Type B pancreatic cell (in vitro differentiated cells): Measurements from ENCODE around the gene EPHA1. TPM values are rescaled to one million over a fixed set of nuclear protein-coding genes. Genes with fewer than 3 reads are reported as not detected.
A peak's percentile ranks its signal among the peaks of the same experiment; 100 is the strongest.
"Not testable (repeated sequence)": the region's sequence is repeated elsewhere in the genome, so short reads cannot be mapped to it uniquely, and the experiment has no call there.

ENCODE experiments used
- DNase-seq: peaks from one replicate; pipeline ENCODE4 v3.0.0; 2021; ENCODE audit warnings: mixed read lengths; ENCODE audit not compliant: unreplicated experiment; ENCODE audit errors: extremely low spot score
- H3K27ac Mint-ChIP-seq: 2 replicates; pipeline ENCODE4 v1.8.0; 2021; ENCODE audit warnings: mild to moderate bottlenecking, mixed read lengths
- H3K27me3 Mint-ChIP-seq: 2 replicates; pipeline ENCODE4 v1.8.0; 2021; ENCODE audit warnings: mixed read lengths
- H3K36me3 Mint-ChIP-seq: 2 replicates; pipeline ENCODE4 v1.8.0; 2021; ENCODE audit warnings: mixed read lengths
- H3K4me1 Mint-ChIP-seq: one replicate; pipeline ENCODE4 v1.8.0; 2021; ENCODE audit warnings: mixed read lengths; ENCODE audit not compliant: unreplicated experiment
- H3K4me3 Mint-ChIP-seq: 2 replicates; pipeline ENCODE4 v1.8.0; 2021; ENCODE audit warnings: mild to moderate bottlenecking, mixed read lengths
- H3K9me3 Mint-ChIP-seq: 2 replicates; pipeline ENCODE4 v1.8.0; 2021; ENCODE audit warnings: mixed read lengths
- total RNA-seq: library from RNA; stranded (reverse); gene quantifications from 2 replicates; pipeline ENCODE4 v1.2.1, GENCODE V29; 2021; ENCODE audit warnings: low replicate concordance
- TF ChIP-seq, protein P1 (sequence below): fragments of 200-600 bp; sonication (generic); conservative IDR thresholded peaks from 2 replicates; pipeline ENCODE4 v1.5.0; 2021; ENCODE audit warnings: antibody characterized with exemption, mild to moderate bottlenecking

The EPHA1 gene
- total RNA-seq, 1 donor from 2014 or later, result 18.0 TPM

DNA sequence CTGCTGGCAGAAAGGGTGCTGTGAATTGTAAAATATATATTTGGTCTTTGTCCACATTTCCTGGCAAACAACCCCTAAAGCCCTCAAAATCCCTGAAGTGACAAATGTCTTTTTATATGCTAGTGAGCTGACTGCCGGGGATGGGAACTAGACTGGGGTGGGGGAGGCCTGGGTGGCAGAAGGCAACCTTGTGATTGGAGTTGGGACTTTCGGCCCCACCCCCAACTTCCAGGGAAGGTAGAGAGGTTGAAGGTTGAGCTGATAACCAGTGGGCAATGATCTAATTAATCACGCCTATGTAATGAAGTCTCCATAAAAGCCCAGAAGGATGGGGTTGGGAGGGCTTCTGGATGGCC, 2.7 kb downstream of the EPHA1 start:
- H3K27ac Mint-ChIP-seq, result no peak overlapping the region
- H3K36me3 Mint-ChIP-seq, result no peaks in the 10 kb centered on the region
- DNase-seq, result no peak
- peak overlapping the region; percentile 60 for H3K4me3 Mint-ChIP-seq
- TF ChIP-seq, protein P1, sequence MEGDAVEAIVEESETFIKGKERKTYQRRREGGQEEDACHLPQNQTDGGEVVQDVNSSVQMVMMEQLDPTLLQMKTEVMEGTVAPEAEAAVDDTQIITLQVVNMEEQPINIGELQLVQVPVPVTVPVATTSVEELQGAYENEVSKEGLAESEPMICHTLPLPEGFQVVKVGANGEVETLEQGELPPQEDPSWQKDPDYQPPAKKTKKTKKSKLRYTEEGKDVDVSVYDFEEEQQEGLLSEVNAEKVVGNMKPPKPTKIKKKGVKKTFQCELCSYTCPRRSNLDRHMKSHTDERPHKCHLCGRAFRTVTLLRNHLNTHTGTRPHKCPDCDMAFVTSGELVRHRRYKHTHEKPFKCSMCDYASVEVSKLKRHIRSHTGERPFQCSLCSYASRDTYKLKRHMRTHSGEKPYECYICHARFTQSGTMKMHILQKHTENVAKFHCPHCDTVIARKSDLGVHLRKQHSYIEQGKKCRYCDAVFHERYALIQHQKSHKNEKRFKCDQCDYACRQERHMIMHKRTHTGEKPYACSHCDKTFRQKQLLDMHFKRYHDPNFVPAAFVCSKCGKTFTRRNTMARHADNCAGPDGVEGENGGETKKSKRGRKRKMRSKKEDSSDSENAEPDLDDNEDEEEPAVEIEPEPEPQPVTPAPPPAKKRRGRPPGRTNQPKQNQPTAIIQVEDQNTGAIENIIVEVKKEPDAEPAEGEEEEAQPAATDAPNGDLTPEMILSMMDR, result no peak
- peaks cover 27% of the 10 kb centered on the region for H3K4me1 Mint-ChIP-seq
- peaks cover 7% of the 10 kb centered on the region for H3K27me3 Mint-ChIP-seq
- H3K9me3 Mint-ChIP-seq, result no peaks in the 10 kb centered on the region

- TF ChIP-seq, protein P1, result no peak
- Mint-ChIP-seq H3K9me3 (no peaks in the 10 kb centered on the region), H3K27me3 (peaks cover 7% of the 10 kb centered on the region), H3K27ac (no peak overlapping the region), H3K4me3 (peak overlapping the region; percentile 33), H3K4me1 (peaks cover 23% of the 10 kb centered on the region), H3K36me3 (no peaks in the 10 kb centered on the region)
- no peak for DNase-seq
Measured at GRCh38 chr7:143405173-143406001, 3.3 kb downstream of the EPHA1 start.

- not testable (repeated sequence) for H3K36me3 Mint-ChIP-seq, H3K4me1 Mint-ChIP-seq, H3K27me3 Mint-ChIP-seq, DNase-seq, H3K9me3 Mint-ChIP-seq, H3K4me3 Mint-ChIP-seq, H3K27ac Mint-ChIP-seq
Measured at GRCh38 chr7:143402233-143402632, 6.4 kb downstream of the EPHA1 start.

DNA sequence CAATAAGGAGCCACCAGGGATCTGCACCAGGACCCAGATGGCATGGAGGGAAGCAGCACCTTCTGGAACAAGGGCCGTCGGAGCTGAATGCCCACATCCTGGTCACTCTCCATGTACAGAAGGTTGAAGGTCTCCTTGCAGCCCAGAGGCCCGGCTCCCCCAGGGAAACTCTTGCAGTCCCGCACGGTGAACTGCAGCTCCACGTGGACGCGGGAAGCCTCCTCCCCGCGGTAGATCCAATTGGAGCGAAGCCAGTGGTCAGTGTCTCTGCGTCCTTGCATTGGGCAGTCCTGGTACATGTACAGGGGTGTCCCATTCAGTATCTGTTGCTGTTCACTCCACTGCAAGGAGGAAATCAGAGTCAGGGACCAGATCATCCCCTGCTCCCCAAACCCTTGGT, 7.4 kb downstream of the EPHA1 start:
- H3K27ac Mint-ChIP-seq, result no peak overlapping the region
- TF ChIP-seq, protein P1, result no peak
- no peaks in the 10 kb centered on the region for H3K27me3 Mint-ChIP-seq
- DNase-seq, result no peak
- H3K4me1 Mint-ChIP-seq, result no peaks in the 10 kb centered on the region
- no peaks in the 10 kb centered on the region for H3K9me3 Mint-ChIP-seq
- peaks cover 5% of the 10 kb centered on the region for H3K36me3 Mint-ChIP-seq
- H3K4me3 Mint-ChIP-seq, result no peak overlapping the region

- TF ChIP-seq, protein P1, result no peak
Measured at GRCh38 chr7:143399642-143400041, 9.0 kb downstream of the EPHA1 start.

GRCh38 chr7:143399151-143399550, 9.5 kb downstream of the EPHA1 start:
- TF ChIP-seq, protein P1, result no peak
- Mint-ChIP-seq H3K27ac (no peak overlapping the region), H3K4me1 (no peaks in the 10 kb centered on the region), H3K36me3 (peaks cover 5% of the 10 kb centered on the region), H3K9me3 (no peaks in the 10 kb centered on the region), H3K4me3 (no peak overlapping the region), H3K27me3 (no peaks in the 10 kb centered on the region)
- no peak for DNase-seq

More at GRCh38 chr7:143399642-143400041, 9.0 kb downstream of the EPHA1 start:
- no peaks in the 10 kb centered on the region for H3K4me1 Mint-ChIP-seq
- H3K27ac Mint-ChIP-seq, result no peak overlapping the region
- H3K27me3 Mint-ChIP-seq, result no peaks in the 10 kb centered on the region
- no peaks in the 10 kb centered on the region for H3K9me3 Mint-ChIP-seq
- no peak overlapping the region for H3K4me3 Mint-ChIP-seq
- no peak for DNase-seq
- H3K36me3 Mint-ChIP-seq, result peaks cover 5% of the 10 kb centered on the region
